Mesendoderm (in vitro differentiated cells): ENCODE measurements around the gene FAM168A.
"Not testable (repeated sequence)": the region's sequence is repeated elsewhere in the genome, so short reads cannot be mapped to it uniquely, and the experiment has no call there.

Experiments used
- DNase-seq: peaks from one replicate; pipeline ENCODE4 v3.0.0; 2013
- H2AK5ac ChIP-seq: 2 replicates; pipeline ENCODE4 v1.6.1; 2013; ENCODE audit warnings: low read length, inconsistent platforms
- H2BK120ac ChIP-seq: 2 replicates; pipeline ENCODE4 v1.6.1; 2013; ENCODE audit warnings: low read depth, mild to moderate bottlenecking, low read length, moderate library complexity, mixed read lengths
- H2BK15ac ChIP-seq: replicated peaks from 2 replicates; pipeline ENCODE4 v1.6.1; 2013; ENCODE audit warnings: low read depth, mild to moderate bottlenecking, moderate library complexity
- H2BK5ac ChIP-seq: 2 replicates; pipeline ENCODE4 v1.6.1; 2013; ENCODE audit warnings: low read length, inconsistent platforms
- H3K18ac ChIP-seq: 2 replicates; pipeline ENCODE4 v1.6.1; 2013; ENCODE audit warnings: mild to moderate bottlenecking, low read length, mixed read lengths
- H3K23ac ChIP-seq: one replicate; pipeline ENCODE4 v1.6.1; 2013; ENCODE audit warnings: low read length
- H3K27ac ChIP-seq: 2 replicates; pipeline ENCODE4 v1.5.1; 2013; ENCODE audit warnings: low read depth, mild to moderate bottlenecking, inconsistent platforms, low read length, moderate library complexity
- H3K27me3 ChIP-seq: 2 replicates; pipeline ENCODE4 v1.6.1; 2013; ENCODE audit warnings: low read length, control low read depth, mild to moderate bottlenecking, inconsistent platforms; ENCODE audit not compliant: insufficient read depth, poor library complexity
- H3K36me3 ChIP-seq: 2 replicates; pipeline ENCODE4 v1.6.1; 2013; ENCODE audit warnings: low read length, inconsistent platforms; ENCODE audit not compliant: control insufficient read depth, insufficient read depth
- H3K4ac ChIP-seq: one replicate; pipeline ENCODE4 v1.6.1; 2013; ENCODE audit warnings: low read depth, mild to moderate bottlenecking, low read length, moderate library complexity
- H3K4me1 ChIP-seq: 2 replicates; pipeline ENCODE4 v1.6.1; 2013; ENCODE audit warnings: low read depth, low read length, inconsistent platforms; ENCODE audit not compliant: control insufficient read depth
- H3K4me2 ChIP-seq: 2 replicates; pipeline ENCODE4 v1.6.1; 2013; ENCODE audit warnings: low read length
- H3K4me3 ChIP-seq: 2 replicates; pipeline ENCODE4 v1.5.1; 2013; ENCODE audit warnings: mild to moderate bottlenecking, low read length
- H3K56ac ChIP-seq: one replicate; pipeline ENCODE4 v1.6.1; 2013; ENCODE audit warnings: low read length
- H3K79me1 ChIP-seq: 2 replicates; pipeline ENCODE4 v1.6.1; 2013; ENCODE audit warnings: low read length, inconsistent platforms
- H3K79me2 ChIP-seq: 2 replicates; pipeline ENCODE4 v1.6.1; 2013; ENCODE audit warnings: mild to moderate bottlenecking, low read length; ENCODE audit not compliant: control insufficient read depth, insufficient read depth
- H3K9ac ChIP-seq: 2 replicates; pipeline ENCODE4 v1.6.1; 2013; ENCODE audit warnings: low read length, inconsistent platforms
- H4K5ac ChIP-seq: one replicate; pipeline ENCODE4 v1.6.1; 2013; ENCODE audit warnings: low read length
- H4K8ac ChIP-seq: one replicate; pipeline ENCODE4 v1.6.1; 2013; ENCODE audit warnings: low read depth, mild to moderate bottlenecking, control low read depth, low read length, moderate library complexity
- WGBS: extraction: QIAGEN DNeasy Blood & Tissue Kit; methylation state at CpG from one replicate; pipeline ENCODE4 v1.1.7; 2013; ENCODE audit warnings: low lambda C conversion rate, missing lambda C conversion rate; ENCODE audit not compliant: insufficient coverage; ENCODE audit errors: extremely low coverage; 5-methylcytosine and 5-hydroxymethylcytosine counted together

The FAM168A gene

GRCh38 chr11:73452726-73453125 lies 145.2 kb downstream of the FAM168A start:
- no peak overlapping the region for H4K8ac ChIP-seq
- no peaks in the 10 kb centered on the region for H3K79me1 ChIP-seq
- no peaks in the 10 kb centered on the region for H3K27me3 ChIP-seq
- H3K4me1 ChIP-seq: peaks cover 2% of the 10 kb centered on the region
- H3K4me3 ChIP-seq: no peak overlapping the region
- H3K56ac ChIP-seq: no peak overlapping the region
- no peak overlapping the region for H3K18ac ChIP-seq
- H3K36me3 ChIP-seq: no peaks in the 10 kb centered on the region
- no peak overlapping the region for H3K23ac ChIP-seq
- H2AK5ac ChIP-seq: no peak overlapping the region
- no peak overlapping the region for H4K5ac ChIP-seq
- no peak overlapping the region for H3K4ac ChIP-seq
- no peaks in the 10 kb centered on the region for H3K79me2 ChIP-seq
- DNase-seq: no peak
- H2BK15ac ChIP-seq: no peak overlapping the region
- no peak overlapping the region for H3K4me2 ChIP-seq
- no peak overlapping the region for H2BK120ac ChIP-seq
- H3K9ac ChIP-seq: no peak overlapping the region
- H3K27ac ChIP-seq: no peak overlapping the region
- H2BK5ac ChIP-seq: no peak overlapping the region
- WGBS: no CpG with 5 or more reads among the region's 2 CpGs

DNA sequence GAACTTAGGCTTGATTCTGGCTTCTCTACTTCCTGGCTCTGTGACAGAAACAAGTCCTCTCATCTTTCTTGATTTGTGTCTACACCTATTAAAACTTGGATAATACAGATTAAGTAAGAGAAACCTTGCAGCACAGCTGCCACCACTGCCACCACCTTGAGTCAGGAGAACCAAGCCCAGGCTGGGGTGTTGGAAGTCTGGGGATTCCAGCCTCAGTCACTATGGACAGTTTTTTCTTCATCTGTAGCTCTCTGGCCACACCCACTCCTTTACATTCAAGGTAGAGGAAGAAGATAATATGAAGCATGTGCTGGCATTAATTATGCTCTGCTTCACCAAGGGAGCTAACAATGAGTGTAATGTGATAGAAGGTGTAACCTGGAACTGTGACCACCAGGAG lies 146.0 kb downstream of the FAM168A start:
- H3K36me3 ChIP-seq: no peaks in the 10 kb centered on the region
- H3K27me3 ChIP-seq: no peaks in the 10 kb centered on the region
- no peak overlapping the region for H2BK120ac ChIP-seq
- no peak overlapping the region for H4K5ac ChIP-seq
- H2AK5ac ChIP-seq: no peak overlapping the region
- H3K4ac ChIP-seq: no peak overlapping the region
- H3K79me1 ChIP-seq: no peaks in the 10 kb centered on the region
- no peak overlapping the region for H3K23ac ChIP-seq
- peaks cover 2% of the 10 kb centered on the region for H3K4me1 ChIP-seq
- H3K4me3 ChIP-seq: no peak overlapping the region
- H3K18ac ChIP-seq: no peak overlapping the region
- no peak overlapping the region for H3K27ac ChIP-seq
- no peak for DNase-seq
- no peak overlapping the region for H3K4me2 ChIP-seq
- H2BK5ac ChIP-seq: no peak overlapping the region
- no peak overlapping the region for H4K8ac ChIP-seq
- no peaks in the 10 kb centered on the region for H3K79me2 ChIP-seq
- H3K9ac ChIP-seq: no peak overlapping the region
- no peak overlapping the region for H2BK15ac ChIP-seq
- H3K56ac ChIP-seq: no peak overlapping the region

- H3K18ac ChIP-seq: no peak overlapping the region
- no peak overlapping the region for H2AK5ac ChIP-seq
- no peak for DNase-seq
- no peak overlapping the region for H2BK15ac ChIP-seq
- H3K4me3 ChIP-seq: no peak overlapping the region
- no peak overlapping the region for H3K4me2 ChIP-seq
- H2BK120ac ChIP-seq: no peak overlapping the region
- no peak overlapping the region for H3K9ac ChIP-seq
- H3K27me3 ChIP-seq: no peaks in the 10 kb centered on the region
- no peak overlapping the region for H3K4ac ChIP-seq
- WGBS: no CpG with 5 or more reads among the region's 2 CpGs
- no peak overlapping the region for H4K5ac ChIP-seq
- no peak overlapping the region for H3K56ac ChIP-seq
- H3K4me1 ChIP-seq: no peaks in the 10 kb centered on the region
- no peak overlapping the region for H4K8ac ChIP-seq
- H3K27ac ChIP-seq: no peak overlapping the region
- no peak overlapping the region for H2BK5ac ChIP-seq
- H3K36me3 ChIP-seq: no peaks in the 10 kb centered on the region
- H3K79me1 ChIP-seq: no peaks in the 10 kb centered on the region
- no peaks in the 10 kb centered on the region for H3K79me2 ChIP-seq
- no peak overlapping the region for H3K23ac ChIP-seq
Observed at GRCh38 chr11:73446766-73447165, 151.1 kb downstream of the FAM168A start.

DNA sequence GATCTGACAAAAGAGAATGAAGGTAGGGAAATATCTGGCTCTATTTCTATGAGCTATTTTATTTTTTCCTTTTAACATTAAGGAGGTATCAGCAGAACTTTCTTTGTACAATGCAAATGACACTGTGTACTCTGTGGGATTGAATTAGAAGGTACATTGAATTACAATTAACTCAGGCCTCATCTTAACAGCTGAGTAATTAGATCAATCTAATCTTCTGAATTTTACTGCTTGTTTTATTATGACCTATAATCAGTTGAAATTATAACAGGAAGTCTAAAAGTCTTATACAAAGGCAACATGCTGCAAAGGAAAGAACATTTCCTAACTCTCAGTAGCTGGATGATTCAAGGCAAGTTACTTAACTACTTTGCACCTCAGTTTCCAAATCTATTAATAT lies 151.9 kb downstream of the FAM168A start:
- DNase-seq: no peak
- H3K27ac ChIP-seq: no peak overlapping the region

DNA sequence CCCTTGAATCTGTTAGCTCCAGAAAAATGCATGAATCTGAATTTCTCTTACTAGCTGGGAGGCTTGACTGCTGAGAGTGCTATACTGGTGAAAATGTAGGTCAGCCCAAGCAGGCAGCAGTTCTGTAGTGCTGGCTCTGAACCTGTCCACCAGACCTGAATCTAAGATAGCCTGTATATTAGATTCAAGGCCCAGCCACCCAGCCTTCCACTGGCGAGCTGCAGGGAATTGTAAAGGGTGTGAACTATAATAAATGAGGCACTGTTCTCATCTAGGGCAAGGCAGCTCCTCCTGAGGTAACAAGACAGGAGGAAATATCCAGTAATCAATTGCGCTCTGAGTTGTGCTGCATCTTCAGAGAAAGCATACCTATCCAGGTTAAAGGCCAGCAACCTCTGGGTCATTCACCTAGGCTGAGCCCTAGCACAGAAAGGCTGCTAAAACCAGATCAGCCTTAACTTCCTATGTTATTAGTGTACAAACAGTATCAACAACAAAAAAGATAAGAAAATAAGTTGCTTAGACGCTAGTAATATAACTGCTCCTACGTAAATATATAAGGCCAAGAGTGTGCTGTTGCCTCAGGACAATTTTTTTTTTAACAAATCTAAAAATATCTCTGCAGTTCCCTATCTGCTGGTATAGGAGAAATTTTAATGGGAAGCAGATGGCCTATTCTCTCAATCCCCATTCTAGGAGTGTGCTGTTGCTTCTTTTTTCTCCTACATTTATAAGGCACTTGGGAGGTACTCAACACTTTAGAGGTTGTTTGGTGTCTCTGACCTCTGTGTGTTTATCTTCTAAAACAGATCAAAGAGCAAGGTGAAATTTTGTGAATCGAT lies 158.7 kb downstream of the FAM168A start:
- H3K27me3 ChIP-seq: no peaks in the 10 kb centered on the region
- H3K4me3 ChIP-seq: no peak overlapping the region
- no peak for DNase-seq
- no peaks in the 10 kb centered on the region for H3K4me1 ChIP-seq
- H3K27ac ChIP-seq: no peak overlapping the region
- H2BK15ac ChIP-seq: no peak overlapping the region
- H3K23ac ChIP-seq: no peak overlapping the region
- H3K56ac ChIP-seq: no peak overlapping the region
- no peak overlapping the region for H3K4me2 ChIP-seq
- no peak overlapping the region for H2BK120ac ChIP-seq
- no peak overlapping the region for H4K5ac ChIP-seq
- no CpG with 5 or more reads among the region's 5 CpGs for WGBS
- no peaks in the 10 kb centered on the region for H3K79me1 ChIP-seq
- no peak overlapping the region for H4K8ac ChIP-seq
- no peak overlapping the region for H3K18ac ChIP-seq
- H3K36me3 ChIP-seq: no peaks in the 10 kb centered on the region
- no peaks in the 10 kb centered on the region for H3K79me2 ChIP-seq
- H3K9ac ChIP-seq: no peak overlapping the region
- H3K4ac ChIP-seq: no peak overlapping the region
- H2AK5ac ChIP-seq: no peak overlapping the region
- no peak overlapping the region for H2BK5ac ChIP-seq

More for the DNA sequence above, 151.9 kb downstream of the FAM168A start:
- H3K18ac ChIP-seq: no peak overlapping the region
- H3K4ac ChIP-seq: no peak overlapping the region
- no peaks in the 10 kb centered on the region for H3K79me1 ChIP-seq
- no peaks in the 10 kb centered on the region for H3K36me3 ChIP-seq
- H4K5ac ChIP-seq: no peak overlapping the region
- H3K4me1 ChIP-seq: no peaks in the 10 kb centered on the region
- H3K27me3 ChIP-seq: no peaks in the 10 kb centered on the region
- no peak overlapping the region for H3K4me2 ChIP-seq
- H2BK5ac ChIP-seq: no peak overlapping the region
- H2AK5ac ChIP-seq: no peak overlapping the region
- no peak overlapping the region for H3K9ac ChIP-seq
- H3K79me2 ChIP-seq: no peaks in the 10 kb centered on the region
- H3K4me3 ChIP-seq: no peak overlapping the region
- H3K56ac ChIP-seq: no peak overlapping the region
- no peak overlapping the region for H2BK120ac ChIP-seq
- H4K8ac ChIP-seq: no peak overlapping the region
- H2BK15ac ChIP-seq: no peak overlapping the region
- H3K23ac ChIP-seq: no peak overlapping the region

- H3K9ac ChIP-seq, H2BK5ac ChIP-seq, H3K79me1 ChIP-seq, H2AK5ac ChIP-seq, DNase-seq, H2BK15ac ChIP-seq, H3K4ac ChIP-seq, H3K56ac ChIP-seq, H3K18ac ChIP-seq, H3K4me2 ChIP-seq, H3K36me3 ChIP-seq, H3K23ac ChIP-seq, H4K5ac ChIP-seq, H3K27ac ChIP-seq, H2BK120ac ChIP-seq, H3K79me2 ChIP-seq, H3K27me3 ChIP-seq, H4K8ac ChIP-seq, H3K4me1 ChIP-seq, H3K4me3 ChIP-seq: not testable (repeated sequence)
- no CpG with 5 or more reads among the region's 4 CpGs for WGBS
Observed at GRCh38 chr11:73436859-73437258, 161.1 kb downstream of the FAM168A start.
